ENCODE data around the gene AKR7A2.

- TF ChIP-seq CTCF (IDR thresholded peaks at IDR 0.05) (no peak), POLR2A (IDR thresholded peaks at IDR 0.05) (no peak)
These were observed 38.6 kb upstream of the AKR7A2 start for GRCh38 chr1:19350566-19350965.
